ENCODE data around the gene SNX12.

The SNX12 gene

GRCh38 chrX:71085900-71086299 is 17.8 kb upstream of the SNX12 start:
- H3K4me1 ChIP-seq (ENCODE audit: control insufficient read depth, insufficient read depth, low read length), result peaks cover 12% of the 10 kb centered on the region
- H3K27ac ChIP-seq (ENCODE audit: extremely low read depth, low read depth, low read length), result no peak overlapping the region
- H3K9me3 ChIP-seq (ENCODE audit: control insufficient read depth, insufficient read depth, low read depth, low read length), result no peaks in the 10 kb centered on the region
- POLR2A ChIA-PET, result interaction anchor here (1.0 kb wide), 1 partner anchor 11 kb away, joined by 3 read pairs; no protein-coding TSS in a partner anchor
- CTCF ChIA-PET, result interaction anchor here (0.6 kb wide), 1 partner anchor 126 kb away, joined by 4 read pairs; no protein-coding TSS in a partner anchor
- no peak for TF ChIP-seq CTCF (tag by site-specific recombination; IDR thresholded peaks at IDR 0.05)
- TF ChIP-seq TSHZ1 (tag by site-specific recombination; IDR thresholded peaks at IDR 0.05; ENCODE audit: borderline replicate concordance), result no peak
- no peak for TF ChIP-seq REPIN1 (tag by site-specific recombination; IDR thresholded peaks at IDR 0.05; ENCODE audit: low read depth)
- peak; percentile 66 for TF ChIP-seq ZBTB17 (tag by site-specific recombination; IDR thresholded peaks at IDR 0.05)
- no peak for TF ChIP-seq ZNF24 (tag by site-specific recombination; IDR thresholded peaks at IDR 0.05)
- no peak for TF ChIP-seq ZNF18 (tag by site-specific recombination; IDR thresholded peaks at IDR 0.05)
- no peak for TF ChIP-seq SETDB1 (IDR thresholded peaks at IDR 0.05; ENCODE audit: insufficient read length, low read length)
- peak; percentile 18; the same call in 1 of the 2 replicates for TF ChIP-seq ZNF16 (tag by site-specific recombination; IDR thresholded peaks at IDR 0.05; ENCODE audit: low read depth)
- no peak for TF ChIP-seq ZNF23 (tag by site-specific recombination; IDR thresholded peaks at IDR 0.05; ENCODE audit: borderline replicate concordance)
- TF ChIP-seq ZFP41 (tag by site-specific recombination; IDR thresholded peaks at IDR 0.05; ENCODE audit: borderline replicate concordance), result no peak
- TF ChIP-seq ZNF701 (tag by site-specific recombination; IDR thresholded peaks at IDR 0.05), result no peak
- TF ChIP-seq ZNF148 (tag by site-specific recombination; IDR thresholded peaks at IDR 0.05; ENCODE audit: borderline replicate concordance), result no peak
- peak; percentile 76 for TF ChIP-seq PRDM10 (tag by site-specific recombination; IDR thresholded peaks at IDR 0.05)
- TF ChIP-seq GLI4 (tag by site-specific recombination; IDR thresholded peaks at IDR 0.05), result no peak
- no peak for TF ChIP-seq ZNF544 (tag by site-specific recombination; IDR thresholded peaks at IDR 0.05)
- peak; percentile 35; the same call in 1 of the 2 replicates for TF ChIP-seq ZBTB8A (tag by site-specific recombination; IDR thresholded peaks at IDR 0.05)
- H3K36me3 ChIP-seq (ENCODE audit: control insufficient read depth in 2 of 2, insufficient read depth in 1 of 2, low read length in 2 of 2), result no peaks in the 10 kb centered on the region; a peak in 1 of 3 replicates
- H3K4me3 ChIP-seq (ENCODE audit: low read depth, low read length), result no peak overlapping the region

All from HEK293 (cell line).